PC-3 (cell line): ENCODE data around the gene ERGIC2. TPM values are rescaled to one million over a fixed set of nuclear protein-coding genes. Genes with fewer than 3 reads are reported as not detected.

Source experiments
- ATAC-seq: fragments of 200-7000 bp; cut with Tn5 transposase; 2 replicates; pipeline ENCODE4 v1.9.1; 2020; ENCODE audit warnings: mild to moderate bottlenecking, moderate library complexity
- BruUV-seq: library from RNA; stranded (reverse); fragments of 400-500 nt; replicated peaks from 2 replicates; lab custom pipeline; 2021; lab: Mats Ljungman, UMichigan
- CTCF ChIA-PET: fragments of 300-600 bp; sonication (Branson Sonifier 250); formaldehyde crosslinking; loops from one replicate; lab custom pipeline; 2022; ENCODE audit warnings: antibody characterized with exemption; lab: Charles Lee
- POLR2A ChIA-PET: fragments of 300-600 bp; sonication (Branson Sonifier 250); formaldehyde crosslinking; loops from one replicate; lab custom pipeline; 2022; ENCODE audit warnings: antibody characterized with exemption; ENCODE audit not compliant: unreplicated experiment; lab: Charles Lee
- DNase-seq: peaks from one replicate; pipeline ENCODE4 v3.0.0-alpha.2; 2015
- H2AFZ ChIP-seq: fragments of 300-600 bp; sonication (generic); 2 replicates; pipeline ENCODE4 v1.6.0; 2016; ENCODE audit warnings: antibody characterized with exemption, low read length
- H3F3A ChIP-seq: fragments of 300-600 bp; sonication (generic); one replicate; pipeline ENCODE4 v1.6.0; 2017; ENCODE audit warnings: antibody characterized with exemption, low read length, control low read depth, mild to moderate bottlenecking; ENCODE audit not compliant: unreplicated experiment
- H3K27ac ChIP-seq: fragments of 300-600 bp; sonication (generic); 2 replicates; pipeline ENCODE4 v1.5.1; 2016; ENCODE audit warnings: mild to moderate bottlenecking, low read length
- H3K27me3 ChIP-seq: fragments of 300-600 bp; sonication (generic); 2 replicates; pipeline ENCODE4 v1.6.1; 2016; ENCODE audit warnings: low read length, mixed read lengths
- H3K36me3 ChIP-seq: fragments of 300-600 bp; sonication (generic); 2 replicates; pipeline ENCODE4 v1.6.1; 2016; ENCODE audit warnings: low read depth, mixed run types, low read length, mixed read lengths
- H3K4me1 ChIP-seq: fragments of 300-600 bp; sonication (generic); 2 replicates; pipeline ENCODE4 v1.5.1; 2016; ENCODE audit warnings: low read length; ENCODE audit not compliant: insufficient read depth
- H3K4me2 ChIP-seq: fragments of 300-600 bp; sonication (generic); 2 replicates; pipeline ENCODE4 v1.6.0; 2016; ENCODE audit warnings: low read length
- H3K4me3 ChIP-seq: fragments of 300-600 bp; sonication (generic); 2 replicates; pipeline ENCODE4 v1.5.1; 2016; ENCODE audit warnings: mild to moderate bottlenecking, low read length, mixed read lengths
- H3K79me2 ChIP-seq: fragments of 300-600 bp; sonication (generic); 2 replicates; pipeline ENCODE4 v1.6.1; 2017; ENCODE audit warnings: low read length, mixed read lengths
- H3K9ac ChIP-seq: fragments of 300-600 bp; sonication (generic); 2 replicates; pipeline ENCODE4 v1.6.0; 2016; ENCODE audit warnings: mild to moderate bottlenecking, low read length
- H3K9me2 ChIP-seq: fragments of 300-600 bp; sonication (generic); replicated peaks from 2 replicates; pipeline ENCODE4 v1.6.1; 2016; ENCODE audit warnings: mixed run types, low read length, mixed read lengths
- H3K9me3 ChIP-seq: fragments of 300-600 bp; sonication (generic); 2 replicates; pipeline ENCODE4 v1.6.1; 2016; ENCODE audit warnings: low read length, mixed read lengths
- H4K20me1 ChIP-seq: fragments of 300-600 bp; sonication (generic); 2 replicates; pipeline ENCODE4 v1.6.1; 2016; ENCODE audit warnings: low read length, mixed read lengths
- CTCF ChIP-seq: fragments of 300-600 bp; sonication (generic); conservative IDR thresholded peaks from 2 replicates; pipeline ENCODE4 v1.5.1; 2017; ENCODE audit warnings: antibody characterized with exemption, low read depth, mild to moderate bottlenecking, low read length
- EZH2 ChIP-seq: fragments of 300-600 bp; sonication (generic); IDR thresholded peaks from one replicate; pipeline ENCODE4 v1.6.1; 2017; ENCODE audit warnings: antibody characterized with exemption, mild to moderate bottlenecking, low read length; ENCODE audit not compliant: unreplicated experiment
- EZH2phosphoT487 ChIP-seq: fragments of 300-600 bp; sonication (generic); IDR thresholded peaks from 2 replicates; pipeline ENCODE4 v1.6.1; 2018; ENCODE audit warnings: mild to moderate bottlenecking, antibody characterized with exemption, low read length, borderline replicate concordance
- intact Hi-C: fragments of 100-400 bp; cut with micrococcal nuclease; formaldehyde crosslinking; loops from 2 replicates; pipeline ENCODE4 v1.9.0; 2023
- total RNA-seq: library from RNA; depleted of rRNA; stranded (reverse); fragments of >200 nt; gene quantifications from 2 replicates; pipeline ENCODE4 v1.2.3, GENCODE V29; 2014

ERGIC2 gene
- total RNA-seq, 1 experiment from 2014 or later = 184 TPM

- DNase-seq = no peak
- H3K36me3 ChIP-seq = no peaks in the 10 kb centered on the region
- H3K4me1 ChIP-seq = no peaks in the 10 kb centered on the region
- no peaks in the 10 kb centered on the region for H3K9me3 ChIP-seq
- no peak overlapping the region for H3K9ac ChIP-seq
- no peaks in the 10 kb centered on the region for H3K9me2 ChIP-seq
- H3K27ac ChIP-seq = no peak overlapping the region
- CTCF ChIA-PET = interaction anchor here (0.5 kb wide), 1 partner anchor 222 kb away, joined by 4 read pairs; no protein-coding TSS in a partner anchor
- no peaks in the 10 kb centered on the region for H4K20me1 ChIP-seq
- H3K4me2 ChIP-seq = no peak overlapping the region
- no peaks in the 10 kb centered on the region for H3K79me2 ChIP-seq
- no peak overlapping the region for H2AFZ ChIP-seq
- POLR2A ChIA-PET = no interaction called here
- no peak for TF ChIP-seq EZH2
- TF ChIP-seq CTCF = no peak
- ATAC-seq = no peak
- no peak overlapping the region for H3K4me3 ChIP-seq
- no peaks in the 10 kb centered on the region for H3K27me3 ChIP-seq
- no peaks in the 10 kb centered on the region for H3F3A ChIP-seq
- intact Hi-C loops = no loop called here
- BruUV-seq = no TSS peak
These were observed 70.1 kb downstream of the ERGIC2 start for GRCh38 chr12:29310899-29311298.

- H3K9me2 ChIP-seq = no peaks in the 10 kb centered on the region
- no peak overlapping the region for H2AFZ ChIP-seq
- H3K79me2 ChIP-seq = no peaks in the 10 kb centered on the region
- no peak overlapping the region for H3K27ac ChIP-seq
- H3K4me3 ChIP-seq = no peak overlapping the region
- POLR2A ChIA-PET = no interaction called here
- H3K4me2 ChIP-seq = no peak overlapping the region
- H3K27me3 ChIP-seq = no peaks in the 10 kb centered on the region
- H3K36me3 ChIP-seq = no peaks in the 10 kb centered on the region
- H3K9me3 ChIP-seq = no peaks in the 10 kb centered on the region
- intact Hi-C loops = loop anchor here (1.0 to 2.0 kb wide), 3 partner anchors 23 to 208 kb away; no protein-coding TSS in a partner anchor
- ATAC-seq (peak; percentile 83), DNase-seq (peak; percentile 73)
- no TSS peak for BruUV-seq
- TF ChIP-seq EZH2 (no peak), CTCF (peak; percentile 93), EZH2phosphoT487 (no peak)
- H3F3A ChIP-seq = no peaks in the 10 kb centered on the region
- H3K4me1 ChIP-seq = no peaks in the 10 kb centered on the region
- CTCF ChIA-PET = interaction anchor here (1.3 kb wide), 1 partner anchor 10 kb away, joined by 3 read pairs; no protein-coding TSS in a partner anchor
- H3K9ac ChIP-seq = no peak overlapping the region
- H4K20me1 ChIP-seq = no peaks in the 10 kb centered on the region
These were observed 71.6 kb downstream of the ERGIC2 start for GRCh38 chr12:29309320-29309902.

- no peak overlapping the region for H3K4me2 ChIP-seq
- H3K27ac ChIP-seq = no peak overlapping the region
- no peaks in the 10 kb centered on the region for H3F3A ChIP-seq
- TF ChIP-seq EZH2 (no peak), EZH2phosphoT487 (no peak), CTCF (no peak)
- ATAC-seq = no peak
- H2AFZ ChIP-seq = no peak overlapping the region
- no peak overlapping the region for H3K9ac ChIP-seq
- H4K20me1 ChIP-seq = no peaks in the 10 kb centered on the region
- no peaks in the 10 kb centered on the region for H3K79me2 ChIP-seq
- 0 out of 2 replicates have a peak, but pooled peaks cover under 1% of the 10 kb centered on the region for H3K4me1 ChIP-seq
- BruUV-seq = no TSS peak
- CTCF ChIA-PET = interaction anchor here (1.1 kb wide), 1 partner anchor 64 kb away, joined by 4 read pairs; no protein-coding TSS in a partner anchor
- H3K4me3 ChIP-seq = no peak overlapping the region
- no peaks in the 10 kb centered on the region for H3K9me2 ChIP-seq
- no peaks in the 10 kb centered on the region for H3K9me3 ChIP-seq
- no peaks in the 10 kb centered on the region for H3K27me3 ChIP-seq
- DNase-seq = no peak
- H3K36me3 ChIP-seq = no peaks in the 10 kb centered on the region
- POLR2A ChIA-PET = no interaction called here
- intact Hi-C loops = no loop called here
These were observed 74.3 kb downstream of the ERGIC2 start for GRCh38 chr12:29306682-29307081.
